ENCODE results near the gene TNXB. TPM values are rescaled to one million over a fixed set of nuclear protein-coding genes. Genes with fewer than 3 reads are reported as not detected.
"Not testable (repeated sequence)": the region's sequence is repeated elsewhere in the genome, so short reads cannot be mapped to it uniquely, and the experiment has no call there.

The TNXB gene
- total RNA-seq, 1 donor: 11.9 TPM

DNA sequence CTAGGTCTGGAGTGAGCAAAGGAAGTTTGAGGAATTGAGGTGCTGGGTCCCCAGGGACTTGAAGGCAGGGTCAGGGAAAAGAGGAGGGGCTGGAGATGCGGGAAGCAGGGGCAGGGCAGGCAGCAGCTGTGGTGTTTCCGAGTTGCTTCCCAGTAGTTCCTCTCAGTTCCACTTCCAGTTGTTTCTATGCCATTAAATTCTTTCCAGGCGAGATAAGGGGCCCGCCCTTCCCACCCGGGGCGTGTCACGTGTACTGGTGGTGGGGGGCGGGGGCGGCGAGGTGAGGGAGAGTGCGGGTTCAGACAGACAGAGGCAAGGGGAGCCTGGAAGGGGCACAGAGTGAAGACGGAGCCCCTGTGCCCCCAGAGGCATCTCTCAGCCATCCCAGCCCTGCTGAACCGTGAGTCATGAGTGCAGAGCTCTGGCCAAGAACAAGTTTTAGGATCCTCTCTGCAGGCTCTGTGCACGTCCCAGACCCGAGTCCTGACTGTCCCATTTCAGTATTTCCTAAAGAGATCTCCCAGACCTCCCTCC lies 977 bp downstream of the TNXB start:
- peak; percentile 90 for DNase-seq (ENCODE audit: insufficient read length, low spot score, missing footprints)
- Histone ChIP-seq H3K79me2 (ENCODE audit: insufficient read depth, low read length) (no peaks in the 10 kb centered on the region), H4K20me1 (ENCODE audit: insufficient read depth, low read length) (peaks cover 7% of the 10 kb centered on the region), H3K4me1 (ENCODE audit: insufficient read depth, low read length) (peaks cover 16% of the 10 kb centered on the region), H3K36me3 (ENCODE audit: insufficient read depth, low read length) (no peaks in the 10 kb centered on the region), H3K27me3 (ENCODE audit: insufficient read depth, low read length) (peaks cover 43% of the 10 kb centered on the region), H2AFZ (ENCODE audit: low read length) (no peak overlapping the region), H3K4me3 (ENCODE audit: insufficient read depth, low read length) (peak overlapping the region; percentile 8), H3K9me3 (ENCODE audit: low read depth, low read length) (no peaks in the 10 kb centered on the region), H3K27ac (ENCODE audit: low read depth, low read length) (no peak overlapping the region), H3K4me2 (ENCODE audit: insufficient read depth, low read length) (peak overlapping the region; percentile 65)
- TF ChIP-seq, protein P1, sequence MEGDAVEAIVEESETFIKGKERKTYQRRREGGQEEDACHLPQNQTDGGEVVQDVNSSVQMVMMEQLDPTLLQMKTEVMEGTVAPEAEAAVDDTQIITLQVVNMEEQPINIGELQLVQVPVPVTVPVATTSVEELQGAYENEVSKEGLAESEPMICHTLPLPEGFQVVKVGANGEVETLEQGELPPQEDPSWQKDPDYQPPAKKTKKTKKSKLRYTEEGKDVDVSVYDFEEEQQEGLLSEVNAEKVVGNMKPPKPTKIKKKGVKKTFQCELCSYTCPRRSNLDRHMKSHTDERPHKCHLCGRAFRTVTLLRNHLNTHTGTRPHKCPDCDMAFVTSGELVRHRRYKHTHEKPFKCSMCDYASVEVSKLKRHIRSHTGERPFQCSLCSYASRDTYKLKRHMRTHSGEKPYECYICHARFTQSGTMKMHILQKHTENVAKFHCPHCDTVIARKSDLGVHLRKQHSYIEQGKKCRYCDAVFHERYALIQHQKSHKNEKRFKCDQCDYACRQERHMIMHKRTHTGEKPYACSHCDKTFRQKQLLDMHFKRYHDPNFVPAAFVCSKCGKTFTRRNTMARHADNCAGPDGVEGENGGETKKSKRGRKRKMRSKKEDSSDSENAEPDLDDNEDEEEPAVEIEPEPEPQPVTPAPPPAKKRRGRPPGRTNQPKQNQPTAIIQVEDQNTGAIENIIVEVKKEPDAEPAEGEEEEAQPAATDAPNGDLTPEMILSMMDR (IDR thresholded peaks at IDR 0.05; ENCODE audit: extremely low read depth, low read depth, low read length): no peak

DNA sequence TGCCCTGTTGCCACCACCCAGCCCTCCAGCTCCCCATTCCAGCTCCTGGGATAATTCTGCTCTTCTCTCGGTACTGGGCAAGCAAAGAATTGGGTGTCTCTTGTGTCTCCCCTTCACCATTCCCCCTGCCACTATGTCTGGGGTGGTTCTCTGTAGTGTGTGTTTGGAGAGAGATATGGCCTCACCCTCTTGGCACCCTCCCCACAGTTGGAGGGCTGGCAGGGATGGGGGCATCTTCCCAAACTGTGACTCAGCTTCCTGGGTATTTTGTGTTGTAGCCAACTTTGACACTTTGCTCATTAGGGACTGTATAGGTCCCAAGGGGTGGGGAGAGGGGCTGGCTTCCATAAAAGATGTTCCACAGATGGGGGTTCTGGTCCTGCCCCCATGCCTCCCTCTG lies 1.7 kb downstream of the TNXB start:
- Histone ChIP-seq H3K79me2 (ENCODE audit: insufficient read depth, low read length) (no peaks in the 10 kb centered on the region), H3K36me3 (ENCODE audit: insufficient read depth, low read length) (no peaks in the 10 kb centered on the region), H3K27me3 (ENCODE audit: insufficient read depth, low read length) (peaks cover 43% of the 10 kb centered on the region), H4K20me1 (ENCODE audit: insufficient read depth, low read length) (peaks cover 7% of the 10 kb centered on the region), H3K9me3 (ENCODE audit: low read depth, low read length) (no peaks in the 10 kb centered on the region), H3K4me2 (ENCODE audit: insufficient read depth, low read length) (no peak overlapping the region), H2AFZ (ENCODE audit: low read length) (no peak overlapping the region), H3K27ac (ENCODE audit: low read depth, low read length) (no peak overlapping the region), H3K4me1 (ENCODE audit: insufficient read depth, low read length) (peaks cover 15% of the 10 kb centered on the region), H3K4me3 (ENCODE audit: insufficient read depth, low read length) (no peak overlapping the region)
- no peak for DNase-seq (ENCODE audit: insufficient read length, low spot score, missing footprints)
- TF ChIP-seq, protein P1 (IDR thresholded peaks at IDR 0.05; ENCODE audit: extremely low read depth, low read depth, low read length): no peak

DNA sequence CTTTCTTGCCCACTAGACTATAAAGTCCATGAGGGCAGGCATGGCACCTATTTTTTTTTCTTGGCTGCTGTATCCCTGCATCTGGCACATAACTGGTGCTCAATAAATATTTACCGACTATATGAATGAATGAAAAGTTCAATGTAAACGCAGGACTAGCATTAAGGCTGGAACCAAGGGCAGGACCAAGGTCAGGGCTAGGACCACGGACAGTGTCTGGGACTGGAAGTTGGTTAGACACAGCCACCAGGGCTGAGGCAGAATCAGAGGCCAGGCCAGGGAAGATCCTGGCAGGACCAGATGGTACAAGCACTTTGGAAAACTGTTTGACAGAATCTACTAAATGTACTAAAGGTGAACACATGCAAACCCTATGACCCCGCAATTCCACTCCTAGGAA lies 3.7 kb downstream of the TNXB start:
- no peak overlapping the region for H3K4me3 ChIP-seq (ENCODE audit: insufficient read depth, low read length)
- TF ChIP-seq, protein P1 (IDR thresholded peaks at IDR 0.05; ENCODE audit: extremely low read depth, low read depth, low read length): no peak
- H3K79me2 ChIP-seq (ENCODE audit: insufficient read depth, low read length): no peaks in the 10 kb centered on the region
- H3K36me3 ChIP-seq (ENCODE audit: insufficient read depth, low read length): no peaks in the 10 kb centered on the region
- no peak overlapping the region for H2AFZ ChIP-seq (ENCODE audit: low read length)
- no peak overlapping the region for H3K4me2 ChIP-seq (ENCODE audit: insufficient read depth, low read length)
- peaks cover 15% of the 10 kb centered on the region for H3K4me1 ChIP-seq (ENCODE audit: insufficient read depth, low read length)
- no peaks in the 10 kb centered on the region for H3K9me3 ChIP-seq (ENCODE audit: low read depth, low read length)
- H3K27ac ChIP-seq (ENCODE audit: low read depth, low read length): no peak overlapping the region
- peaks cover 7% of the 10 kb centered on the region for H4K20me1 ChIP-seq (ENCODE audit: insufficient read depth, low read length)
- peak; percentile 89 for DNase-seq (ENCODE audit: insufficient read length, low spot score, missing footprints)
- H3K27me3 ChIP-seq (ENCODE audit: insufficient read depth, low read length): peaks cover 43% of the 10 kb centered on the region

DNA sequence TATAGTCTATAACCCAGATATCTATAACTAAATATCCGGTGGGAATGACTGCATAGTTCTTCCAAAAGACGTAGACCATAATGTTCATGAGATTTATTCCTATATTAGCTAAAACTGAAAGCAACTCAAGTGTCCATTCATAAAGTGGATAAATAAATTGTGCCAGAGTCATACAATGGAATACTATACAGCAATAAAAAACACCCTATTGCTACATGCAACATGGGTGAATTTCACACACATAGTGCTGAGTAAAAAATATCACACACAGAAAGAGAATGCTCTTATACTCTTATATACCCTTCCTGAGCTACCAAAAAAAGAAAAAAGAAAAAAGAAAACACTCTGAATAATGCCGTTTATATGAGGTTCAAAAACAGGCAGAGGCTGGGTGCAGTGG lies 6.9 kb downstream of the TNXB start:
- Histone ChIP-seq H3K9me3 (ENCODE audit: low read depth, low read length) (no peaks in the 10 kb centered on the region), H3K4me1 (ENCODE audit: insufficient read depth, low read length) (peaks cover 1% of the 10 kb centered on the region), H2AFZ (ENCODE audit: low read length) (no peak overlapping the region), H3K27ac (ENCODE audit: low read depth, low read length) (no peak overlapping the region), H3K79me2 (ENCODE audit: insufficient read depth, low read length) (no peaks in the 10 kb centered on the region), H4K20me1 (ENCODE audit: insufficient read depth, low read length) (peaks cover 2% of the 10 kb centered on the region), H3K27me3 (ENCODE audit: insufficient read depth, low read length) (peaks cover 39% of the 10 kb centered on the region), H3K4me2 (ENCODE audit: insufficient read depth, low read length) (no peak overlapping the region), H3K4me3 (ENCODE audit: insufficient read depth, low read length) (no peak overlapping the region), H3K36me3 (ENCODE audit: insufficient read depth, low read length) (no peaks in the 10 kb centered on the region)
- no peak for DNase-seq (ENCODE audit: insufficient read length, low spot score, missing footprints)
- TF ChIP-seq, protein P1 (IDR thresholded peaks at IDR 0.05; ENCODE audit: extremely low read depth, low read depth, low read length): no peak

DNA sequence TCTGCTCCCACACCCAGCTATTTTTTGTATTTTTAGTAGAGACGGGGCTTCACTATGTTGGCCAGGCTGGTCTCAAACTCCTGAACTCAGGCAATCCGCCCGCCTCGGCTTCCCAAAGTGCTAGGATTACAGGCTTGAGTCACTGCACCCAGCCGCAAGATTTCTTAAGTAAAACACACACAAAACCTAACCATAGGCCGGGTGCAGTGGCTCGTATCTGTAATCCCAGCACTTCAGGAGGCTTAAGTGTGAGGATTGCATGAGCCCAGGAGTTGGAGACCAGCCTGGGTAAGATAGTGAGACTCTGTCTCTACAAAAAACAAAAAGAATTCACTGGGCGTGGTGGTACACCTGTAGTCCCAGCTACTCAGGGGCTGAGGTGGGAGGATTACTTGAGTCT lies 8.9 kb downstream of the TNXB start:
- not testable (repeated sequence) for H3K9me3 ChIP-seq (ENCODE audit: low read depth, low read length); H3K27ac ChIP-seq (ENCODE audit: low read depth, low read length); H2AFZ ChIP-seq (ENCODE audit: low read length); H3K36me3 ChIP-seq (ENCODE audit: insufficient read depth, low read length); H3K4me2 ChIP-seq (ENCODE audit: insufficient read depth, low read length); H3K79me2 ChIP-seq (ENCODE audit: insufficient read depth, low read length); DNase-seq (ENCODE audit: insufficient read length, low spot score, missing footprints); H4K20me1 ChIP-seq (ENCODE audit: insufficient read depth, low read length); H3K4me1 ChIP-seq (ENCODE audit: insufficient read depth, low read length); H3K4me3 ChIP-seq (ENCODE audit: insufficient read depth, low read length)
- peaks cover 49% of the 10 kb centered on the region for H3K27me3 ChIP-seq (ENCODE audit: insufficient read depth, low read length)
